A673 (cell line): Measurements from ENCODE around the gene SPDYC. TPM values are rescaled to one million over a fixed set of nuclear protein-coding genes. Genes with fewer than 3 reads are reported as not detected.
"Not testable (repeated sequence)": the region's sequence is repeated elsewhere in the genome, so short reads cannot be mapped to it uniquely, and the experiment has no call there.

ENCODE experiments used
- BruUV-seq: library from RNA; stranded (reverse); fragments of 400-500 nt; replicated peaks from 2 replicates; lab custom pipeline; 2021; lab: Mats Ljungman, UMichigan
- CTCF ChIA-PET: fragments of 300-600 bp; sonication (Branson Sonifier 250); formaldehyde crosslinking; loops from one replicate; lab custom pipeline; 2022; ENCODE audit warnings: antibody characterized with exemption; lab: Charles Lee
- POLR2A ChIA-PET: fragments of 300-600 bp; sonication (Branson Sonifier 250); formaldehyde crosslinking; loops from one replicate; lab custom pipeline; 2022; ENCODE audit warnings: antibody characterized with exemption; ENCODE audit not compliant: low non-redundant PET; lab: Charles Lee
- DNase-seq: peaks from one replicate; pipeline ENCODE4 v3.0.0-alpha.2; 2015; ENCODE audit warnings: low spot score
- H3K27ac ChIP-seq: fragments of 200-600 bp; sonication (generic); 2 replicates; pipeline ENCODE4 v1.5.1; 2016; ENCODE audit warnings: mixed run types, low read depth, mild to moderate bottlenecking, mixed read lengths, antibody characterized with exemption, low read length; ENCODE audit not compliant: poor library complexity, severe bottlenecking
- H3K27me3 ChIP-seq: fragments of 200-600 bp; sonication (generic); replicated peaks from 2 replicates; pipeline ENCODE4 v1.6.1; 2017; ENCODE audit warnings: mixed run types, low read depth, mild to moderate bottlenecking, mixed read lengths, antibody characterized with exemption, low read length; ENCODE audit not compliant: insufficient read depth, poor library complexity
- H3K36me3 ChIP-seq: fragments of 200-600 bp; sonication (generic); 2 replicates; pipeline ENCODE4 v1.6.1; 2016; ENCODE audit warnings: mixed run types, mild to moderate bottlenecking, mixed read lengths, antibody characterized with exemption, low read length; ENCODE audit not compliant: insufficient read depth, poor library complexity, severe bottlenecking
- H3K4me1 ChIP-seq: fragments of 200-600 bp; sonication (generic); 2 replicates; pipeline ENCODE4 v1.6.1; 2017; ENCODE audit warnings: mixed run types, mild to moderate bottlenecking, mixed read lengths, antibody characterized with exemption, low read length; ENCODE audit not compliant: insufficient read depth, poor library complexity, severe bottlenecking
- H3K4me3 ChIP-seq: fragments of 200-600 bp; sonication (generic); 2 replicates; pipeline ENCODE4 v1.5.1; 2016; ENCODE audit warnings: low read depth, mixed run types, mild to moderate bottlenecking, mixed read lengths, low read length; ENCODE audit not compliant: poor library complexity, severe bottlenecking
- H3K9me3 ChIP-seq: fragments of 200-600 bp; sonication (generic); 2 replicates; pipeline ENCODE4 v1.6.1; 2016; ENCODE audit warnings: mixed run types, low read depth, mild to moderate bottlenecking, mixed read lengths, antibody characterized with exemption, low read length; ENCODE audit not compliant: poor library complexity, severe bottlenecking
- EZH2 ChIP-seq: fragments of 200-600 bp; sonication (generic); IDR thresholded peaks from 2 replicates; pipeline ENCODE4 v1.6.1; 2017; ENCODE audit warnings: borderline replicate concordance, low read depth, mild to moderate bottlenecking, mixed read lengths, antibody characterized with exemption, low read length; ENCODE audit not compliant: poor library complexity, severe bottlenecking
- intact Hi-C: fragments of 100-400 bp; cut with micrococcal nuclease; formaldehyde crosslinking; loops from one replicate; pipeline ENCODE4 v1.10.0; 2022; ENCODE audit not compliant: unreplicated experiment
- total RNA-seq: library from RNA; stranded (reverse); gene quantifications from 2 replicates; pipeline ENCODE4 v1.2.3, GENCODE V29; 2021
- TF ChIP-seq, protein P1 (sequence below): fragments of 300-800, 200-600 bp; sonication (generic); conservative IDR thresholded peaks from 2 replicates; pipeline ENCODE4 v1.5.1; 2017; ENCODE audit warnings: low read depth, mild to moderate bottlenecking, antibody characterized with exemption, low read length, moderate library complexity, mixed read lengths

Gene SPDYC
- total RNA-seq, 1 experiment from 2014 or later = not detected

GRCh38 chr11:65147352-65148075 is 22.5 kb upstream of the SPDYC start:
- Histone ChIP-seq H3K4me1 (no peaks in the 10 kb centered on the region), H3K9me3 (peaks cover 5% of the 10 kb centered on the region), H3K27ac (no peak overlapping the region), H3K27me3 (no peaks in the 10 kb centered on the region), H3K4me3 (no peak overlapping the region), H3K36me3 (no peaks in the 10 kb centered on the region)
- ChIA-PET POLR2A (no interaction called here), CTCF (interaction anchor here (0.6 kb wide), 1 partner anchor 39 kb away, joined by 4 read pairs; no protein-coding TSS in a partner anchor)
- no TSS peak for BruUV-seq
- DNase-seq = no peak
- TF ChIP-seq, protein P1, sequence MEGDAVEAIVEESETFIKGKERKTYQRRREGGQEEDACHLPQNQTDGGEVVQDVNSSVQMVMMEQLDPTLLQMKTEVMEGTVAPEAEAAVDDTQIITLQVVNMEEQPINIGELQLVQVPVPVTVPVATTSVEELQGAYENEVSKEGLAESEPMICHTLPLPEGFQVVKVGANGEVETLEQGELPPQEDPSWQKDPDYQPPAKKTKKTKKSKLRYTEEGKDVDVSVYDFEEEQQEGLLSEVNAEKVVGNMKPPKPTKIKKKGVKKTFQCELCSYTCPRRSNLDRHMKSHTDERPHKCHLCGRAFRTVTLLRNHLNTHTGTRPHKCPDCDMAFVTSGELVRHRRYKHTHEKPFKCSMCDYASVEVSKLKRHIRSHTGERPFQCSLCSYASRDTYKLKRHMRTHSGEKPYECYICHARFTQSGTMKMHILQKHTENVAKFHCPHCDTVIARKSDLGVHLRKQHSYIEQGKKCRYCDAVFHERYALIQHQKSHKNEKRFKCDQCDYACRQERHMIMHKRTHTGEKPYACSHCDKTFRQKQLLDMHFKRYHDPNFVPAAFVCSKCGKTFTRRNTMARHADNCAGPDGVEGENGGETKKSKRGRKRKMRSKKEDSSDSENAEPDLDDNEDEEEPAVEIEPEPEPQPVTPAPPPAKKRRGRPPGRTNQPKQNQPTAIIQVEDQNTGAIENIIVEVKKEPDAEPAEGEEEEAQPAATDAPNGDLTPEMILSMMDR = no peak
- TF ChIP-seq EZH2 = no peak
- intact Hi-C loops = no loop called here

DNA sequence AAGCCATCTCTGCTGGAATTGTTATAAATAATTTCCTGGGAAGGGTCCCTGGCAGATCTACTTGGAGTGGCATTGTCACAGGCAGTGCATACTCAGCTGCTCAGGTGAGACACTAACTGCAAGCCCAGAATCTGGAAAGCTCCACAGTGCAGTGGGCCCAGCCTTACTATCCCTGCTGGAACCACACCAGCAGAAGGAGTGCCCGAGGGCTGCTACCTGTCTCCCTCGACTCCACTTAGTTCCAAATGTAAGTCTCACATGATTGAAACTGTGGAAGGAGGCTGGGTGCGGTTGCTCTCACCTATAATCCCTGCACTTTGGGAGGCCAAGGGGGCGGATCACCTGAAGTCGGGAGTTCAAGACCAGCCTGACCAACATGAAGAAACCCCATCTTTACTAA is 21.4 kb upstream of the SPDYC start:
- intact Hi-C loops = no loop called here
- Histone ChIP-seq H3K36me3 (no peaks in the 10 kb centered on the region), H3K27ac (no peak overlapping the region), H3K4me1 (no peaks in the 10 kb centered on the region), H3K9me3 (peaks cover 5% of the 10 kb centered on the region), H3K4me3 (no peak overlapping the region), H3K27me3 (no peaks in the 10 kb centered on the region)
- no TSS peak for BruUV-seq
- TF ChIP-seq, protein P1 = no peak
- TF ChIP-seq EZH2 = no peak
- ChIA-PET CTCF (no interaction called here), POLR2A (no interaction called here)
- no peak for DNase-seq

DNA sequence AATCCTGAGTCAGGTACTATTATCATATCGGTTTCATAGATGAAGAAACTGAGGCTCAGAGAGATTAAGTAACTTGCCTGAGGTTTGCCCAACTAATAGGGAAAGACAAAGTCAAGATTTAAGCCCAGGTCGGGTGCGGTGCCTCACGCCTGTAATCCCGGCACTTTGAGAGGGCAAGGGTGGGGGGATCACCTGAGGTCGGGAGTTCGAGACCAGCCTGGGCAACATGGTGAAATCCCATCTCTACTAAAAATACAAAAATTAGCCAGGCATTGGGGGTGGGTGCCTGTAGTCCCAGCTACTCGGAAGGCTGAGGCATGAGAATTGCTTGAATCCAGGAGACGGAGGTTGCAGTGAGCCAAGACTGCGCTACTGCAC is 19.9 kb upstream of the SPDYC start:
- POLR2A ChIA-PET, H3K4me3 ChIP-seq, intact Hi-C loops, DNase-seq, H3K27ac ChIP-seq, BruUV-seq, CTCF ChIA-PET, H3K36me3 ChIP-seq, H3K9me3 ChIP-seq, H3K4me1 ChIP-seq, H3K27me3 ChIP-seq: not testable (repeated sequence)
